Measurements from ENCODE around the gene ATL1. TPM values are rescaled to one million over a fixed set of nuclear protein-coding genes. Genes with fewer than 3 reads are reported as not detected.

Gene ATL1
- total and polyA plus RNA-seq, 2 of the 13 experiments (the other 11 are each of a cell fraction or from before 2014, with no cell fraction given), result 0.60 to 0.65 TPM

- TF ChIP-seq ZNF282 (IDR thresholded peaks at IDR 0.05; ENCODE audit: partially characterized antibody) (no peak), NPAS2 (CRISPR knock-in tag; IDR thresholded peaks at IDR 0.05; ENCODE audit: borderline replicate concordance) (no peak), ZSCAN31 (CRISPR knock-in tag; IDR thresholded peaks at IDR 0.05; ENCODE audit: low read depth) (no peak), SNAPC5 (CRISPR knock-in tag; IDR thresholded peaks at IDR 0.05; ENCODE audit: borderline replicate concordance) (no peak), HNF1A (IDR thresholded peaks at IDR 0.05; ENCODE audit: low read depth) (no peak), HNF1A (CRISPR knock-in tag; IDR thresholded peaks at IDR 0.05; ENCODE audit: borderline replicate concordance) (no peak), ZNF276 (CRISPR knock-in tag; IDR thresholded peaks at IDR 0.05; ENCODE audit: low read depth) (no peak)
These were observed 98.3 kb downstream of the ATL1 start (continued) for GRCh38 chr14:50658203-50658602.

Measured in HepG2 (cell line).